ENCODE data around the gene ARHGAP44.

Gene ARHGAP44

GRCh38 chr17:13029340-13029739, 240.0 kb downstream of the ARHGAP44 start:
- DNase-seq (ENCODE audit: low read depth in 2 of 2): no peak
- TF ChIP-seq CTCF (IDR thresholded peaks at IDR 0.05; ENCODE audit: low read depth, low read length): no peak
- H3K4me3 ChIP-seq (replicated peaks in 1 of 2; ENCODE audit: low read depth in 2 of 2, low read length in 2 of 2): no peak overlapping the region

DNA sequence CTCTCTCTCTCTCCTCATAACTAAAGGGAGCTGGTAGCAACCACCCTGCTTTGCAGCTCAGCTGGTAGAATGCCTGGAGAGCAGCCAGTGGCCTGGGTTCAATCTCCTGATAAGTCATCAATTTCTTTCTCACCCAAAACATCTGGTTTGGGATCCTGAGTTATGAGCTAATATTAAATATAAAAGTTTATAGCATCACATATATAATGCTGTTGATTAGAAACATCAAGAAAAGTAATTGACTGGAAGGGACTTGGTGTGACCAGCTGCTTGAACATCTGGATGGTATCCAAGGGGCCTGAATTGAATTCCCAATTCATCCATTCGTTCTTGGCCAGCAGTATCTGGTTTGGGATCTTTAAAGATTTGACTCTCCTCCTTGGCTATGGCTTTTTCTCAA, 240.8 kb downstream of the ARHGAP44 start:
- DNase-seq (ENCODE audit: low read depth in 2 of 2): no peak
- no peak overlapping the region for H3K4me3 ChIP-seq (replicated peaks in 1 of 2; ENCODE audit: low read depth in 2 of 2, low read length in 2 of 2)
- TF ChIP-seq CTCF (IDR thresholded peaks at IDR 0.05; ENCODE audit: low read depth, low read length): no peak

GRCh38 chr17:13030459-13031300, 241.4 kb downstream of the ARHGAP44 start:
- peak; percentile 62 for TF ChIP-seq CTCF (IDR thresholded peaks at IDR 0.05; ENCODE audit: low read depth, low read length)
- peak; percentile 65 to 71 for DNase-seq (ENCODE audit: low read depth in 2 of 2)
- H3K4me3 ChIP-seq (replicated peaks in 1 of 2; ENCODE audit: low read depth in 2 of 2, low read length in 2 of 2): no peak overlapping the region

- peak; percentile 73 to 74 for DNase-seq (ENCODE audit: low read depth in 2 of 2)
- peak; percentile 85 for TF ChIP-seq CTCF (IDR thresholded peaks at IDR 0.05; ENCODE audit: low read depth, low read length)
- H3K4me3 ChIP-seq (replicated peaks in 1 of 2; ENCODE audit: low read depth in 2 of 2, low read length in 2 of 2): no peak overlapping the region
Measured at GRCh38 chr17:13031718-13032350, 242.5 kb downstream of the ARHGAP44 start.

DNA sequence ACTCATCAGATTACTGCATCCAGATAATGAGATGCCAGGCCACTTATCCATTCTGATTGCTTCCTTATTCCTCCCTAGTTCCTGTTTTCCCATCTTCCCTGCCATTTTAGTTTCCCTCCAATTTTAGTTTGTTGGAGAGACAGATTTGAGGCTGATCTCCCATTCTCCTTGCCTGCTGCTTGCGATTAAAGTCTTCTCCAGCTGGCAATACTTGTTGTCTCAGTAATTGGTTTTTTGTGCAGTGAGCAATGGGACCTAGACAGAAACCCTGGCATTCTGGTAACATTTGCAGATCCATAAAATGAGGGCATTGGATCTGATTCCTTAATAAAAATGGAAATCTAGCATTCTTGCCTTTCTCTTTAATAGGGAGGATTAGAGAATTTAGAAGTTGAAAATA, 246.1 kb downstream of the ARHGAP44 start:
- no peak overlapping the region for H3K4me3 ChIP-seq (replicated peaks in 1 of 2; ENCODE audit: low read depth in 2 of 2, low read length in 2 of 2)
- no peak for TF ChIP-seq CTCF (IDR thresholded peaks at IDR 0.05; ENCODE audit: low read depth, low read length)
- DNase-seq (ENCODE audit: low read depth in 2 of 2): no peak

DNA sequence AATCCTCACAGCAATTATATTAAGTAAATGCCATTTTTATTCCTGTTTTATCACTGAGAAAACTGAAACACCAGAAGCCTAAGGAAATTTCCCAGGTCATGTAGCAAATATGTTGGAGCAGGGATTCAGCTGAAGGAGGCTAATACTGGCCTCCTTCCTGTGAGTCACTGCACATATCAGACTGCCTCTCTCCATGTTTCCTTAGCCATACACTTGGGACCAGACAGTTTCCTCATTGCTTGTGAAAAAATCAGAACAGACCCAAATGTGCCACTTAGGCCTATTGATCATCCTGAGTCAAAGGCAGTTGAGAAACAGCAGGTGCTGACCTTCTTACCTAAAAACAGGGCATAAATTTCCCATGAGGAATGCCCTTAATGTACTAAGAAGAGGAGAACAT, 247.5 kb downstream of the ARHGAP44 start:
- DNase-seq (ENCODE audit: low read depth in 2 of 2): peak; percentile 33 to 61
- TF ChIP-seq CTCF (IDR thresholded peaks at IDR 0.05; ENCODE audit: low read depth, low read length): no peak
- no peak overlapping the region for H3K4me3 ChIP-seq (replicated peaks in 1 of 2; ENCODE audit: low read depth in 2 of 2, low read length in 2 of 2)

Data from cardiac fibroblast (primary cell).